GM18868 (cell line): ENCODE measurements around the gene TPD52L2.
"Not testable (repeated sequence)": the region's sequence is repeated elsewhere in the genome, so short reads cannot be mapped to it uniquely, and the experiment has no call there.

ENCODE experiments used
- ATAC-seq: cut with Tn5 transposase; IDR thresholded peaks from one replicate; pipeline ENCODE4 v1.9.1; 2021; ENCODE audit warnings: mild to moderate bottlenecking, moderate library complexity; ENCODE audit not compliant: unreplicated experiment

TPD52L2 gene

DNA sequence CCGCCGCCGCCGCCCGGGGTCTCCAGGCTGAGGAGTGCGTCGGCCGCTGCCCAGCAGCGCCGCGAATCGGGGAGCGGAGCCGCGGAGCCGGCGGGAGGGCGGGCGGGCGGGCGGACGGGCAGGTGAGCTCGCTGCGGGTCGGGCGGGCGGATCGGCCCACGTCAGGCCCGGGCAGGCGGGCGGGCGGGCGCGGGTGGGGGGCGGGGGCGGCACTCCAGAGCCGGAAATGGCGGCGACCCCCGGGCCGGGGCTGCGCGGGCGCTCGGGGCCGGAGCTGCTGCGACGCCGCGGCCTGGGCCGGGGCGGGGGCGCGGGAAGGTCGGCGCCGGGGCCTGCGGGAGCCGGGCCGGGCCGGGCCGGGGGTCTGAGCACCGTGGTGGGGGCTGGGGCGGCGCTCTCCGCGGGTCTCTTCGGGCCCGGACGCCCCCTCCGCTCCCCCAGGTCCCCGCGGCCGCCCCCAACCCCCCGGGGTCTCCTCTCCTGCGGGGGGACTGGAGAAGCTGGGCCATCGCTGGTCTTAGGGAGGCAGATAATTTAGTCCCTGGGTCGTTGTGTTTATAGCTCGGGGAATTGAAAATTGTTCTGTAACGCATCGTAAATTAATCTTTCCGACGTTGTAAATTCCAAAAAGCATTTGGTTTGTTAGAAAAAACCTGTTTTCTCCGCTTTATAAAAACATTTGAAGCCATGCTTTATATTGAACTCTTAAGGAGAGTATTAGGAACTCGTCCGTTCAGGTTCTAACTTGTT, 30.3 kb downstream of the TPD52L2 start:
- peak; percentile 6 for ATAC-seq

DNA sequence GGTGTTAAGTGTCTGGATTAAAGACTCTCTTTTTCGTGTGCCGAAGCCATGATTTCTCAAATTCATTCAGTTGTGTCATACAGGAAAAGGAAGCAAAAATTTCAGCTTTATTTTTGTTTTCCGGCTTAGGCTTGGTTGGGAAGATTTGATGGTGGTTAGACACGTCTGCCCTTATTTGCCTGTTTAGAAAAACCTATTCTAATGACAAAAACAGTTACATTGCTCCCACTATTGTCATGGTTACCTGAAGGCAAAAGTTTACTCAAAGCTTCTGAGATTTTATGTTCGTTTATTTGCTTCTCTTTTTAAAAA, 30.8 kb downstream of the TPD52L2 start:
- ATAC-seq = no peak

DNA sequence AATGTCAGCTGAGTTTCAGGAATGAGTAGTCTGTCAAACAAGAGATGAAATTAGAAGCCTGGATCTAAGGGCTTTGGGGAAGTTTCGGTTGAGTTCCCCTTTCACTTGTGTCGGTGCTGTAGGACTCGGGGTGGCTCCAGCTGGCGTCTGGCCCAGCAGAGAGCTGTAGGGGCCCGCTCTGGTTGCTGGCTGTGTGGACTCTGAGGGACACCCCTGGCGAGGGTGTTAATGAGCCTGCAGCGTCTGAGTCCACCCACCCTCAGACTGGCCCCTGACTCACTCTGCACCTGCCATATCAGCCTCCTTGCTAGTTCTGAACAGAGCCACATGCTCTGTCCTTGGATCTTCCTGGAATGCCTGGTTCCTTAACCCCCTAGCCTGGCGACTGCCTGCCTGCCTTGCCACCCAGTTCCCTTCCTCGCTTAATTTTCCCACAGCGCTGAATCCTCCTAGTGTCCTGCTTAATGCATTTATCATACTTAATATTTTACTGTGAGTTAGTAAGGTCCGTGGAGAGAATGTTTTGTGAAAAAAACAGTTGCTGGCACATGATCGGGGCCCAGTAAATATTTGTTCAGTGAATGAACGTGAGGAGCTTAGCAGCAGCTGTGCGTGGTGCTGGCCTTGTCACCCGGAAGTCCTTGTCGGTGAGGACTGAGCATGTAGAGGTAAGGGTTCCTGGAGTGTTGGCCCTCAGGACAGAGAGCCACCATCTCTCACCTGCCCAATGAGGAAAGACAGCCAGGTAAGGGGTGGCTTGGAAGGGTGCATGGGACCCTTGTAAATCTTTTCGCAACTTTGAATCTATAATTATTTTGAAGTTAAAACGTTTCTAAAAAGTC, 31.4 kb downstream of the TPD52L2 start:
- peak; percentile 39 for ATAC-seq

DNA sequence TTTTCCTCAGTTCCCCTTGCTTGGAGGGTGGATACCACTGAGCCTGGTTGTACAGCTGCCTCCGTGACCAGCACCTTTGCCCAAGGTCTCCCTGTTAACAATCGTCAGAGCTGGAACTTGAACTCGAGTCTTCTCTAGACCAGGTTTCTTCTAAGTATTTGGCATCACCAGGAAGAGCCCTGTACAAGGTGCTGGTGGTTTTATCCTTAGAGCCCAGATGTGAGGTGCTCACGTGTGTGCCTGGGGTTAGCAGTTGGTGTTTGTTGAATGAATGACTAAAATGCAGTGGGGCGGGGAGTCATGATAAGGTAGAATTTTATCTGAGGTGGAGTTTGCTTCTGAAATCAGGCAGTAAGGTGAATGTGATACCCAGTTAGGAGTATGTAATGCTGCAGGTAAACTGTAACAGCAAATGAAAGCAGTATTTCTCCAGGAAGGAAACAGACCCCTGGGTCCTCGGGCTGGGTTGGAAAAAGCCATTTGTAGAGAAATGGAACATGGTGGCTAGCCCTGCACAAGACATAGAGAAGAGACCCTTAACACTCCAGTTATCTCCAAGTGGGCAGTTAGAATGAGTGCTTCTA, 33.0 kb downstream of the TPD52L2 start:
- ATAC-seq = no peak

DNA sequence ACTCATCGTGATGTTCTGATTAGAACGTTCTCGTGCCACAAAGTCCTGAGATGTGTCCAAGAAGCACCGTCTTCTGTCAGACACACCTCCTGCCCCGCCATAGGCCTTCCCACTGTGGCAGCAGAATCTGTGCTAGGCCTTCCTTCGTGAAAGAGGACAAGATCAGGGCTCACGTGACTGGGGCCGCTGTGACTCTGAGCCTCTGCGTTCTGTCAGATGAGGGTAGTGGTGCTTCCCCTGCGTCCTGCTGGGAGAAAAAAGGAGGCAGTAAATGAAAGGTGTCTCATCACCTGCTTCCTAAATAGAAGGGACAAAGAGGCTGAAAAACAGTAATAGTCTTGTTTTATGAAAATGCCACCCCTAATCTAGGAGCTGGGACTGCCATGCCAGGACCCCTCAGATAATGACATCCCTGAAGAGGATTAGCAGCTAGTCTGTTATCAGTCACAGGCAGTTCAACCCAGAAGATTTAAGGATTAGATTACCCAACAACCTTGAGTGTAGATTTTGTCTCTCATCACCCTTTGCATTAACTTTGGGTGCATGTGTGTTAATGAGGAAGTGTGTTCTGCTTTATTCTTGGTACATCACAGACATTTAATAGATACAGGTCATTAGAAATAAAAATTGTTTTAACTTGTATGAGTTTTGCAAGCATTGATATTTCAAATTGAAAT, 34.0 kb downstream of the TPD52L2 start:
- no peak for ATAC-seq

DNA sequence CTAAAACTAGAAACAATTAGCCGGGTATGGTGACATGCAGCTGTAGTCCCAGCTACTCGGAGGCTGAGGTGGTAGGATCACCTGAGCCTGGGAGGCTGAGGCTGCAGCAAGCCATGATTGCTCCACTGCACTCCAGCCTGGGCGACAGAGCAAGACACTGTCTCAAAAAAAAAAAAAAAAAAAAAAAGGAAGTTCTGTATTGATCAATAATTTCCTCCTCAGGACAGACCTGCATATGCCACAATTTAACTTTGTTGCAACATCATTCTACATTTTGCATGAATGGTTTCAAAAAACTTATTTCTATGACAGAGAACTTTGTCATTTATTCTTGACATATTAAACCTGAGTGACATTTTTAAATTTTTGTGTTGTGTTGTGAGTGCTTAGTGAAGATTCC, 35.3 kb downstream of the TPD52L2 start:
- no peak for ATAC-seq

DNA sequence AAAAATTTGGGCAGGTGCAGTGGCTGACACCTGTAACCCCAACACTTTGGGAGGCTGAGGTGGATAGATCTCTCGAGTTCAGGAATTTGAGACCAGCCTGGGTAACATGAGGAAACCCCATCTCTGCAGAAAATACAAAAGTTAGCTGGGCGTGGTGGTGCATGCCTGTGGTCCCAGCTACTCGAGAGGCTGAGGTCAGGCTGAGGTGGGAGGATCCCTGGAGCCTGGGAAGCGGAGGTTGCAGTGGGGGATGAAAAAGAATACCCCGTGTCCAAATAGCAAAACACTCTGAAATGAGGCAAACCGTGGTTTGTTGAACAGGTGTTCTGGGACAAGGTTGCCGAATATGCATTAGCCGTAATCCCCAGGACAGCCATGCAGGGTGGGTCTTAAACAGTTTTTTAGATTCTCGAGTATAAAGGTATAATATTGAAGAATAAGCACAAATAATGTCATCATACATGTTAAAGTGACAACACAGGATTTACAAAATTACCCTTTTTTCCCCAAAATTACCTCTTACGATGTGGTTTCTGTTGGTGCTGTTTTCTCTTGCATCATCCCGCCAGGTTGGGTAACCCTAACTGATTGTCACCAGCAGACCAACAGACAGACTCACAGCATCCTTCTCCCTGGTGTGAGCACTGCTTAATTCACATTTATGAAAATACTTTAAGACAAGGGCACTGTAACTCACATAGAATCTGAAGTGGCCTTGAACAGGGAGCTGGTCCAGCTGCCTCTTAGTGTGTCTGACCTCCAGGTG, 38.9 kb downstream of the TPD52L2 start:
- no peak for ATAC-seq

DNA sequence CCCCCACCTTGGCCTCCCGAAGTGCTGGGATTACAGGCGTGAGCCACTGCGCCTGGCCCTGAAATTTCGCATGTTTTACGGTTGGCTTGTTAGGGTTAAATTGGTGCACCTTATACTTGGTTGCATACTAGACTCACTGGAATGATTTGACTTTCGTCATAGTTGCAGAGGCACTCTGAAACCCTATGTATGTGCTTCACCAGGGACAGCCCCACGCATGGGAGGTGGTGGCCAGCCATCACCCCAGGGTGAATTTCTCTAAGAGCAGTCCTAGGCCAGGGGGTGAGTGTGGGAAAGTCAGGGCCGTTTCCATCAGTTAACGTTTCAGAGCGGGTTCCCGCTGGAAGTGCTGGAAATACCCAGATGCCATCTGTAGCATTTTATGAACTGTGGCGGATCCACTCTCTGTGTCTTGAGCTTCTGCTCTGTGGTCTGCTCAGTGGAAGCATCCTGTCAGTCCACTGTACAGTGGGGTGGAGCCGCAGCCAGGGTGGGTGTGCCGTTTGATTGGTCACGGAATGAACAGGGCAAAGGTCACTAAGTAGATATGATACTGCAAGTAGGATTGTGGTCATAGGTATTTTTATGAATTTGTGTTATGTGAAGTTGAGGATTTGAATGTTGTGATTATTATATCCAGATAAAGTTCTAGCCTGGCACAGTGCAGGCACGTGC, 43.1 kb downstream of the TPD52L2 start:
- ATAC-seq = peak; percentile 59

DNA sequence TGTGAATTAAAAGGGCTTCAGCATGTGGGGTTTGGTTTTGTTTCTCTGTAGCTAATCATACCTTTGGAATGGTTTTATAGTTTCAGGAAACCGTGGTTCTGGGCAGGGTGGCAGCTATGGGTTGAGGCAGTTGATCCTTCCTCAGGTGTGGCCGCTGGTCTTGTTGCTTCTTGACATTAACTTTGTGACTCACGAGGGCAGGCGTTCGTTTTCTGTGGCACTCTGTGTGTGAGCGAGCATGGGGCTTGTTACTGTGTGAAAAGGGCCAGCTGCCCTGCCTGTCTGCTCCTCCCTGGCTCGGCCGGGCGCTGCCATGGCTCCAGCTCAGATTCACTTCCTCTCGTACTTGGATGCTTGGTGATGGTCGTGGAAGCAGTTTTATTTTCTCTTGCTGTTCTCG, 46.1 kb downstream of the TPD52L2 start:
- no peak for ATAC-seq

DNA sequence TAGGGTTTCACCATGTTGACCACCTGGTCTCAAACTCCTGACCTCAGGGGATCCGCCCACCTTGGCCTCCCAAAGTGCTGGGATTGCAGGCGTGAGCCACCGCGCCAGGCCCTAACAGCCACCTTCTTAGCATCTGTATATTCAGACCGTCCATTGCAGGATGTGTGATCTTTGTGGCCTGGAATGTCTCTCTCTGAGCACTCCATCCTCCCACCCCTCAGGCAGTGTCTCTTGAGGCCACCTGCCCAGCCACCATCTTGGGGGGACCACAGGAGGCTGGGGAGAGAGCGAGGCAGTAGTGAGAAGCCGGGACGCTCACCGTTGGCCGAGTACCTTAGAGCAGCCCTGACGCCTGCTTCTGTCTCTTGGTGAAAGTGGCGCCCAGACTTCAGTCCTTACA, 48.7 kb downstream of the TPD52L2 start:
- ATAC-seq = no peak

DNA sequence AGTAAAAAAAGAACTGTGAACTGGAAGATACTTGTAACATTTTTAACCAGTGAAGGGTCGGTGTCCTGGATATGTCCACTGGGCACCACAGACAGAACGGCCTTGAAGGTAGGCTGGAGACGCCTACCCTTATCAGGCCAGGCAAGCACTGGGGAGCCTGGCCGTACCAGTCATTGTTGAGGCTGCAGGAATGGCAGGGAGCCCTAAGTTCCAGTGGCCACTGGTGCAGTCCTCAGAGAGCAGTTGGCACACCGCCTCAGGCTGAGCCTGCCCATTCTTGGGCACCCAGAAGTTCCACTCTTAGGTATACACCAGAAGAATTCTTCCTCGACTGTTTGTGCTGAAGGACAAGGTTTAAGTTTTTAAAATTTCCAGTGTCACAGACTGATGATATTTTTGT, 50.4 kb downstream of the TPD52L2 start:
- ATAC-seq = no peak

DNA sequence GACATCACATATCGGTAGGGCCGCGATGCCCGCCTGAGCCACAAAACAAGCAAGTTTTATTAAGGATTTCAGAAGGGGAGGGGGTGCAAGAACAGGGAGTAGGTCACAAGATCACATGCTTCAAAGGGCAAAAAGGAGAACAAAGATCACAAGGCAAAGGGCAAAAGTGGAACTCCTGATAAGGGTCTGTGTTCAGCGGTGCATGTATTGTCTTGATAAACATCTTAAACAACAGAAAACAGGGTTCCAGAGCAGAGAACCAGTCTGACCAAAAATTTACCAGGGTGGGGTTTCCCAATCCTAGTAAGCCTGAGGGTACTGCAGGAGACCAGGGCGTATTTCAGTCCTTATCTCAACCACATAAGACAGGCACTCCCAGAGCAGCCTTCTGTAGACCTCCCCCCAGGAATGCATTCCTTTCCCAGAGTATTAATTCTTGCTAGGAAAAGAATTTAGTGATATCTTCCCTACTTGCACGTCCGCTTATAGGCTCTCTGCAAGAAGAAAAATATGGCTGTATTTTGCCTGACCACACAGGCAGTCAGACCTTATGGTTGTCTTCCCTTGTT, 51.4 kb downstream of the TPD52L2 start:
- not testable (repeated sequence) for ATAC-seq

DNA sequence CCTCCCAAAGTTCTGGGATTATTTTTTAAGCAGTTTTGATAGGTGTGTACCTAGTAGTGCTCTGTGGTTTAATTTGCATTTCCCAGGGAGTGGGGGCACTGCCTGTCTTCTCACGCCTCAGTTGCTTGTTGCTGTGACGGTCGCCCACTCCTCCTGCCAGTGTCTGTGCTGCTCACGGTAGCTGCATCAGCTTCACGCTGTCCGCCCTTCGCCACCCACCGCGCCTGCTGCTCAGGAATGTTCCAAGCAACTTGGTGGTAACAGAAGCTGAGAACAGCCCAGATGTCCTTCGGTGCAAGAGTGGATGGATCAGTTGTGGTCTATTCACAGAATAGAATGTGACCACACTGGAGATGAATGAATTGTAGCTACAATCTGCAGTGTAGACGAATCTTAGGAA, 52.7 kb downstream of the TPD52L2 start:
- no peak for ATAC-seq

DNA sequence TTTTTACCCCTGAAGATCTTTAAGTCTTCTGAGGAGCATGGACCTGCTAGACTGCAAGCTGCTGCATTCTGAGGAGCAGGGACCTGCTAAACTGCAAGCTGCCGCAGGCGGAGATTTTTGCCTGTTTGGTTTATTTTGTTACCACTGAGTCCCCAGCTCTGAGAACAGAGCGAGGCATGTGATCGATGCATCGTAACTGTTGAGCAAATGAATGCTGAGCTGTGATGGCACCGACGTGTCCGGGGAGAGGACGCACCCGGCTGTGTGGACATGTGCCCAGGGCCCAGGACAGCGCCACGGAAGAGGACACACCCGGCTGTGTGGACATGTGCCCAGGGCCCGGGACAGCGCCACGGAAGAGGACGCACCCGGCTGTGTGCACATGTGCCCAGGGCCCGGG, 54.1 kb downstream of the TPD52L2 start:
- ATAC-seq = no peak

DNA sequence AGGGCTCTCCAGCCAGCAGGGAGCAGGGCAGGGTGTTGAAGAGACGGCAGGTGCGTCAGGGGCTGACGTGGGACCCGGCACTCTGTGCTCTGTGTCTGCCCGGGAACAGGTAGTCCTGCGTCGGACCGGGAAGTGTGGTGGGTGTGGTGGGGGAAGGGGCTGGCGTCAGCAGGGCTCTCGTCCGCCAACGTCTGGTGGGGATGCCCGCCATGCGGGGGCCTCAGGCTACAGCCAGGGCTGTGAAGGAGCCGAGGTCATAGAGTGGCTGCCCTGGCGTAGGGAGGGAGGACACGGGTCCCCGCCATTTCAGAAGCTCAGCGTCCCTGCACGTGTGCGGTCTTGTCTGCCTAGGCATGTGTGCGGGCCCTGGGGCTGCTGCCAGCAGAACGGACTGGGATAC, 55.2 kb downstream of the TPD52L2 start:
- ATAC-seq = no peak

DNA sequence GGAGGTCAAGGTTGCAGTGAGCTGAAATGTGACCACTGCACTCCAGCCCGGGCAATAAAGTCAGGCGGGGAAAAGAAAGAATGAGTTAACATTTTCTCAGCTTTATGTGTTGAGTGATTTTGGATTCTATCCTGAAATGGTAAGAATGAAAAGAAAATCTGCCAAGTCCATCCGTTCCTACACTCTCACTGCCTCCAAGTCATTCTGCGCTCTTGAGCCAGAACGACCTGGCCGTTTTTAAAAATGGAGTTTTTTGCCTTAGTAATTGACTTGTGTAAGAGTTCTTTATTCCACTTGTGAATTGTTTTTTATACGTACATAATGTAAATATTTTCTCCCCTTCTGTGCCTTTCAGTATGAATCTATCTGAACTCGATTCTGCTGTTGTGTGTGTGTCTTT, 58.6 kb downstream of the TPD52L2 start:
- no peak for ATAC-seq

DNA sequence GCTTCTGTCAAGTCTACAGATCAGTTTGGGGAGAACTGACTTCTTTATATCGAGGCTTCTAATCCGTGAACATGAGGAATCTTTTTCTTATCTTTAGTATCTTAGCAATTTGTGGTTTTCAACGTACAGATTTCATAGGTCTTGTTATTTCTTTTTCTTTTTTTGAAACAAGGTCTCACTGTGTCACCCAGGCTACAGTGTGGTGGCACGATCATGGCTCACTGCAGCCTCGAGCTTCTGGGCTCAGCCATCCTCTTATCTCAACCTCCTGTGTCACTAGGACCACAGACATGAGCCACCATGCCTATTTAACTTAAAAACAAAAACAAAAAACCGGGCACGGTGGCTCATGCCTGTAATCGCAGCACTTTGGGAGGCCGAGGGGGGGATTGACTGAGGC, 59.2 kb downstream of the TPD52L2 start:
- no peak for ATAC-seq

DNA sequence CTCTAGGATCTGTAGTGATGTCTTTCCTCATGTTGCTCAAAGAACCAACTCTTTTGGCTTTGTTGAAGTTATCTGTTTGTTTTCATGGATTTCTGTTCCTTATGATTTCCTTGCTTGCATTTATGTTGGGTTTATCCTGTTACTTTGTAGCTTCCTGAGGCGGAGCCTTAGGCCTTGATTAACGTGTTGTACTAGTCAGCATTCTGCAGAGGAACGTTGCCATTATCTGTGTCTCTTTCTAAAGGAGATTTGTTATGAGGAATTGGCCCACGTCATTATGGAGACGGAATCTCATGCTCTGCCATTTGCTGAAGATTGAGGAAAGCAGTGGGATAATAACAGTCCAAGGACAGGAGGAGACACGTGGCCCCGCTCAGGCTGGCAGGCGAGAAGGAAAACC, 61.2 kb downstream of the TPD52L2 start:
- no peak for ATAC-seq

DNA sequence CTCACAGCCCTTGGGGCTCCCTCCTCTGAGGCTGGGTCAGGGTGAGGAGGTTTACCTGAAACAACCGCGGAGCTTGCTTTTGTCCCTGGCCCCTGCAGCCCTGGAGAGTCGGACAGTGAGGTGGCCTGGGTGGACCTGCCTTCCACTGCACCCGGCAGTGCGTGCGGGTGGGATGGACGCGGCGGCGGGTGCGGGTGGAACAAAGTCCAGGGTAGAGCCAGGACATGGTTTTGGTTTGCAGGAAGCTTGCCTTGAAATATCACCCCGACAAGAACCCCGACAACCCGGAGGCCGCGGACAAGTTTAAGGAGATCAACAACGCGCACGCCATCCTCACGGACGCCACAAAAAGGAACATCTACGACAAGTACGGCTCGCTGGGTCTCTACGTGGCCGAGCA, 64.0 kb downstream of the TPD52L2 start:
- ATAC-seq = no peak

DNA sequence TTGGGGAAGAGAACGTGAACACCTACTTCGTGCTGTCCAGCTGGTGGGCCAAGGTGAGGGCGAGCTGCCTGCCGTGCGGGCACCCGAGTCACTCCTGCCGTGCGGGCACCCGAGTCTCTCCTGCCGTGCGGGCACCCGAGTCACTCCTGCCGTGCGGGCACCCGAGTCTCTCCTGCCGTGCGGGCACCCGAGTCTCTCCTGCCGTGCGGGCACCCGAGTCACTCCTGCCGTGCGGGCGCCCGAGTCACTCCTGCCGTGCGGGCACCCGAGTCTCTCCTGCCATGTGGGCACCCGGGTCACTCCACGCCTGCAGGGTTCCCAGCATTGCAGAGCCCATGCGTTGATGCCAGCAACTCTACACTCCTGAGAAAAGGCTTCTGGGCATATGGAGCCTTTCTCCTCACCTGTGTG, 64.4 kb downstream of the TPD52L2 start:
- not testable (repeated sequence) for ATAC-seq
